ENCODE measurements around the gene ATG101.

- TF ChIP-seq CTCF (IDR thresholded peaks at IDR 0.05) (no peak), POLR2A (IDR thresholded peaks at IDR 0.05) (no peak)
Measured at GRCh38 chr12:52097045-52097666, 27.4 kb downstream of the ATG101 start.
